IMR-90 (cell line): ENCODE data around the gene TALDO1. TPM values are rescaled to one million over a fixed set of nuclear protein-coding genes. Genes with fewer than 3 reads are reported as not detected.
A peak's percentile ranks its signal among the peaks of the same experiment; 100 is the strongest.

ENCODE experiments used
- ATAC-seq: fragments of 200-7000 bp; cut with Tn5 transposase; 2 replicates; pipeline ENCODE4 v1.9.1; 2020; ENCODE audit warnings: low read depth, mild to moderate bottlenecking, moderate library complexity
- BruUV-seq: library from RNA; stranded (reverse); fragments of 400-500 nt; replicated peaks from 2 replicates; lab custom pipeline; 2021; lab: Mats Ljungman, UMichigan
- CTCF ChIA-PET: fragments of 300-600 bp; formaldehyde crosslinking; extraction: SDS; loops from one replicate; lab custom pipeline; 2021; ENCODE audit warnings: antibody characterized with exemption; lab: Yijun Ruan, JAX
- POLR2A ChIA-PET: fragments of 300-600 bp; sonication (Branson Sonifier 250); formaldehyde crosslinking; loops from one replicate; lab custom pipeline; 2022; ENCODE audit warnings: antibody characterized with exemption; ENCODE audit not compliant: unreplicated experiment; lab: Charles Lee
- DNase-seq: peaks from one replicate; pipeline ENCODE4 v3.0.0; 2013
- H2AFZ ChIP-seq: replicated peaks from 2 replicates; pipeline ENCODE3; 2013; ENCODE audit warnings: low read length, mild to moderate bottlenecking; ENCODE audit not compliant: poor library complexity
- H2AK5ac ChIP-seq: 2 replicates; pipeline ENCODE4 v1.6.1; 2013; ENCODE audit warnings: low read depth, low read length, inconsistent platforms
- H2AK9ac ChIP-seq: replicated peaks from 2 replicates; pipeline ENCODE3; 2013; ENCODE audit warnings: mild to moderate bottlenecking, low read depth, low read length, moderate library complexity; ENCODE audit not compliant: poor library complexity
- H2BK120ac ChIP-seq: 2 replicates; pipeline ENCODE4 v1.6.1; 2013; ENCODE audit warnings: low read depth, low read length, inconsistent platforms
- H2BK15ac ChIP-seq: 3 replicates; pipeline ENCODE4 v1.6.1; 2013; ENCODE audit warnings: low read depth, low read length, inconsistent platforms
- H2BK20ac ChIP-seq: 2 replicates; pipeline ENCODE4 v1.6.1; 2013; ENCODE audit warnings: low read depth, mild to moderate bottlenecking, inconsistent platforms, low read length, moderate library complexity
- H2BK5ac ChIP-seq: 2 replicates; pipeline ENCODE4 v1.6.1; 2013; ENCODE audit warnings: mild to moderate bottlenecking, low read depth, low read length, inconsistent platforms; ENCODE audit not compliant: poor library complexity, severe bottlenecking
- H3K14ac ChIP-seq: replicated peaks from 2 replicates; pipeline ENCODE4 v1.6.1; 2013; ENCODE audit warnings: low read depth, low read length, inconsistent platforms
- H3K18ac ChIP-seq: 2 replicates; pipeline ENCODE4 v1.6.1; 2013; ENCODE audit warnings: low read depth, low read length, control low read depth
- H3K23ac ChIP-seq: 2 replicates; pipeline ENCODE4 v1.6.1; 2013; ENCODE audit warnings: low read depth, low read length, inconsistent platforms
- H3K27ac ChIP-seq: 2 replicates; pipeline ENCODE4 v1.5.1; 2013; ENCODE audit warnings: mild to moderate bottlenecking, control low read depth, low read length; ENCODE audit not compliant: insufficient read depth
- H3K27me3 ChIP-seq: 2 replicates; pipeline ENCODE4 v1.6.1; 2013; ENCODE audit warnings: low read length; ENCODE audit not compliant: control insufficient read depth, insufficient read depth
- H3K36me3 ChIP-seq: 2 replicates; pipeline ENCODE4 v1.6.1; 2013; ENCODE audit warnings: low read length, mixed read lengths; ENCODE audit not compliant: control insufficient read depth, insufficient read depth
- H3K4ac ChIP-seq: 2 replicates; pipeline ENCODE4 v1.6.1; 2013; ENCODE audit warnings: low read depth, low read length, inconsistent platforms
- H3K4me1 ChIP-seq: 2 replicates; pipeline ENCODE4 v1.6.1; 2013; ENCODE audit warnings: low read length, mixed read lengths; ENCODE audit not compliant: control insufficient read depth, insufficient read depth
- H3K4me2 ChIP-seq: 2 replicates; pipeline ENCODE4 v1.6.1; 2013; ENCODE audit warnings: low read depth, mild to moderate bottlenecking, control low read depth, low read length, moderate library complexity
- H3K4me3 ChIP-seq: 2 replicates; pipeline ENCODE4 v1.5.1; 2013; ENCODE audit warnings: low read depth, mild to moderate bottlenecking, control low read depth, low read length, moderate library complexity; ENCODE audit not compliant: insufficient read depth
- H3K56ac ChIP-seq: 2 replicates; pipeline ENCODE4 v1.6.1; 2013; ENCODE audit warnings: low read length, inconsistent platforms; ENCODE audit not compliant: insufficient read depth; ENCODE audit errors: extremely low read depth
- H3K79me1 ChIP-seq, 2 experiments: 2 replicates each; pipeline ENCODE4 v1.6.1; 2013; ENCODE audit warnings: low read length in 2 of 2, inconsistent platforms in 1 of 2, low read depth in 1 of 2
- H3K9ac ChIP-seq: 2 replicates; pipeline ENCODE4 v1.6.1; 2013; ENCODE audit warnings: low read depth, low read length, control low read depth
- H3K9me1 ChIP-seq: 2 replicates; pipeline ENCODE4 v1.6.1; 2013; ENCODE audit warnings: low read length, inconsistent platforms; ENCODE audit not compliant: insufficient read depth
- H3K9me3 ChIP-seq: 2 replicates; pipeline ENCODE4 v1.6.1; 2013; ENCODE audit warnings: low read length; ENCODE audit not compliant: control insufficient read depth, insufficient read depth
- H4K20me1 ChIP-seq: 2 replicates; pipeline ENCODE4 v1.6.1; 2013; ENCODE audit warnings: low read length, inconsistent platforms; ENCODE audit not compliant: insufficient read depth
- H4K5ac ChIP-seq: 2 replicates; pipeline ENCODE4 v1.6.1; 2013; ENCODE audit warnings: mild to moderate bottlenecking, low read depth, low read length, control low read depth
- H4K8ac ChIP-seq, 2 experiments: 2 replicates each; pipeline ENCODE4 v1.6.1; 2013; ENCODE audit warnings: low read depth in 2 of 2, low read length in 2 of 2, control low read depth in 1 of 2, inconsistent platforms in 1 of 2
- H4K91ac ChIP-seq: 2 replicates; pipeline ENCODE4 v1.6.1; 2013; ENCODE audit warnings: low read depth, low read length, inconsistent platforms; ENCODE audit not compliant: insufficient read depth
- BHLHE40 ChIP-seq: fragments of 150-350 bp; IDR thresholded peaks from 2 replicates; pipeline ENCODE4 v1.6.1; 2016; ENCODE audit warnings: mild to moderate bottlenecking, low read depth, low read length
- CEBPB ChIP-seq: IDR thresholded peaks from 2 replicates; pipeline ENCODE4 v1.6.1; 2012; ENCODE audit warnings: low read depth, low read length, improper control_type of control experiment
- CHD1 ChIP-seq: IDR thresholded peaks from 2 replicates; pipeline ENCODE4 v1.6.1; 2012; ENCODE audit warnings: low read depth, low read length, improper control_type of control experiment
- FOS ChIP-seq: fragments of 150-350 bp; IDR thresholded peaks from 2 replicates; pipeline ENCODE4 v1.6.1; 2016; ENCODE audit warnings: low read depth, low read length
- MAFK ChIP-seq: IDR thresholded peaks from 2 replicates; pipeline ENCODE4 v1.6.1; 2012; ENCODE audit warnings: low read depth, low read length, improper control_type of control experiment
- MAZ ChIP-seq: IDR thresholded peaks from 2 replicates; pipeline ENCODE4 v1.6.1; 2012; ENCODE audit warnings: low read depth, mild to moderate bottlenecking, low read length, improper control_type of control experiment, moderate library complexity, borderline replicate concordance
- MXI1 ChIP-seq: IDR thresholded peaks from 2 replicates; pipeline ENCODE4 v1.6.1; 2012; ENCODE audit warnings: low read depth, mild to moderate bottlenecking, low read length, moderate library complexity, borderline replicate concordance
- NFE2L2 ChIP-seq: fragments of 150-350 bp; IDR thresholded peaks from 2 replicates; pipeline ENCODE4 v1.6.1; 2016; ENCODE audit warnings: low read depth, mild to moderate bottlenecking, low read length
- POLR2A ChIP-seq: IDR thresholded peaks from 2 replicates; pipeline ENCODE4 v1.6.1; 2012; ENCODE audit warnings: mild to moderate bottlenecking, low read depth, low read length
- RAD21 ChIP-seq: IDR thresholded peaks from 2 replicates; pipeline ENCODE4 v1.6.1; 2012; ENCODE audit warnings: low read length, improper control_type of control experiment
- RCOR1 ChIP-seq: IDR thresholded peaks from 2 replicates; pipeline ENCODE4 v1.6.1; 2012; ENCODE audit warnings: mild to moderate bottlenecking, low read length, improper control_type of control experiment; ENCODE audit not compliant: insufficient replicate concordance
- RFX5 ChIP-seq: IDR thresholded peaks from 2 replicates; pipeline ENCODE4 v1.8.0; 2012; ENCODE audit warnings: low read depth, mild to moderate bottlenecking, low read length, moderate library complexity
- SMC3 ChIP-seq: fragments of 150-350 bp; IDR thresholded peaks from 2 replicates; pipeline ENCODE4 v1.6.1; 2016; ENCODE audit warnings: low read depth, mild to moderate bottlenecking, antibody characterized with exemption, low read length, moderate library complexity
- WGBS, 2 experiments: methylation state at CpG; one replicate each; pipeline versions ENCODE4 v1.1.5 to v1.1.7; 2013; ENCODE audit warnings: missing lambda C conversion rate in 2 of 2; ENCODE audit not compliant: insufficient read length in 1 of 2; ENCODE audit errors: extremely low coverage in 2 of 2; 5-methylcytosine and 5-hydroxymethylcytosine counted together
- dilution Hi-C: fragments of 300-500 bp; cut with HindIII; formaldehyde crosslinking; loops from one replicate; pipeline ENCODE4 v1.14.3; 2018; ENCODE audit warnings: low sequenced_read_pairs; ENCODE audit not compliant: unreplicated experiment
- in situ Hi-C: fragments of 300-500 bp; cut with MboI; formaldehyde crosslinking; loops from 3 replicates; pipeline ENCODE4 v1.14.3; 2019; ENCODE audit warnings: low sequenced_read_pairs, inconsistent platforms, mixed read lengths
- intact Hi-C: fragments of 100-400 bp; cut with micrococcal nuclease; formaldehyde crosslinking; loops from 2 replicates; pipeline ENCODE4 v1.10.0; 2022
- polyA plus RNA-seq, 3 experiments: library from polyadenylated mRNA; depleted of rRNA; stranded (reverse); fragments of >200 nt; gene quantifications; 2 replicates each; pipeline ENCODE4 v1.2.3, GENCODE V29; 2012; ENCODE audit warnings: low replicate concordance in 1 of 3
- total RNA-seq: library from RNA; depleted of rRNA; stranded (reverse); fragments of >200 nt; gene quantifications from 2 replicates; pipeline ENCODE4 v1.2.3, GENCODE V29; 2012
- TF ChIP-seq, protein P1 (sequence below): fragments of 150-350 bp; IDR thresholded peaks from 2 replicates; pipeline ENCODE4 v1.6.1; 2016; ENCODE audit warnings: low read depth, mild to moderate bottlenecking, low read length, moderate library complexity, borderline replicate concordance
- TF ChIP-seq, protein P2 (sequence below): fragments of 150-350 bp; IDR thresholded peaks from 2 replicates; pipeline ENCODE4 v1.6.1; 2017; ENCODE audit warnings: mild to moderate bottlenecking, antibody characterized with exemption, low read length, low read depth
- TF ChIP-seq, protein P3 (sequence below): conservative IDR thresholded peaks from 2 replicates; pipeline ENCODE4 v1.5.1; 2012; ENCODE audit warnings: mild to moderate bottlenecking, low read depth, low read length, improper control_type of control experiment

TALDO1 gene
- total and polyA plus RNA-seq, 2 of the 4 experiments (the other 2 are of a cell fraction): 147 to 210 TPM

GRCh38 chr11:720642-721246, 26.5 kb upstream of the TALDO1 start:
- BruUV-seq: no TSS peak
- in situ Hi-C loops (no loop called here), intact Hi-C loops (loop anchor here (10.0 kb wide), 1 partner anchor 166 kb away; no protein-coding TSS in a partner anchor), dilution Hi-C loops (no loop called here)
- H2BK120ac ChIP-seq: no peak overlapping the region
- H3K14ac ChIP-seq: no peak overlapping the region
- DNase-seq: peak; percentile 29
- no peak overlapping the region for H3K18ac ChIP-seq
- peak overlapping the region; percentile 79 for H2AFZ ChIP-seq
- no peak overlapping the region for H2AK9ac ChIP-seq
- peak; percentile 96 for ATAC-seq
- no peak overlapping the region for H3K4ac ChIP-seq
- TF ChIP-seq, protein P1, sequence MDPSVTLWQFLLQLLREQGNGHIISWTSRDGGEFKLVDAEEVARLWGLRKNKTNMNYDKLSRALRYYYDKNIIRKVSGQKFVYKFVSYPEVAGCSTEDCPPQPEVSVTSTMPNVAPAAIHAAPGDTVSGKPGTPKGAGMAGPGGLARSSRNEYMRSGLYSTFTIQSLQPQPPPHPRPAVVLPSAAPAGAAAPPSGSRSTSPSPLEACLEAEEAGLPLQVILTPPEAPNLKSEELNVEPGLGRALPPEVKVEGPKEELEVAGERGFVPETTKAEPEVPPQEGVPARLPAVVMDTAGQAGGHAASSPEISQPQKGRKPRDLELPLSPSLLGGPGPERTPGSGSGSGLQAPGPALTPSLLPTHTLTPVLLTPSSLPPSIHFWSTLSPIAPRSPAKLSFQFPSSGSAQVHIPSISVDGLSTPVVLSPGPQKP: no peak
- TF ChIP-seq SMC3 (no peak), FOS (no peak), RCOR1 (no peak), RFX5 (no peak), CEBPB (no peak), MAFK (no peak), POLR2A (no peak), BHLHE40 (no peak), RAD21 (no peak), CHD1 (no peak), MXI1 (no peak), NFE2L2 (no peak), MAZ (no peak)
- TF ChIP-seq, protein P2, sequence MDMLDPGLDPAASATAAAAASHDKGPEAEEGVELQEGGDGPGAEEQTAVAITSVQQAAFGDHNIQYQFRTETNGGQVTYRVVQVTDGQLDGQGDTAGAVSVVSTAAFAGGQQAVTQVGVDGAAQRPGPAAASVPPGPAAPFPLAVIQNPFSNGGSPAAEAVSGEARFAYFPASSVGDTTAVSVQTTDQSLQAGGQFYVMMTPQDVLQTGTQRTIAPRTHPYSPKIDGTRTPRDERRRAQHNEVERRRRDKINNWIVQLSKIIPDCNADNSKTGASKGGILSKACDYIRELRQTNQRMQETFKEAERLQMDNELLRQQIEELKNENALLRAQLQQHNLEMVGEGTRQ: no peak
- TF ChIP-seq, protein P3, sequence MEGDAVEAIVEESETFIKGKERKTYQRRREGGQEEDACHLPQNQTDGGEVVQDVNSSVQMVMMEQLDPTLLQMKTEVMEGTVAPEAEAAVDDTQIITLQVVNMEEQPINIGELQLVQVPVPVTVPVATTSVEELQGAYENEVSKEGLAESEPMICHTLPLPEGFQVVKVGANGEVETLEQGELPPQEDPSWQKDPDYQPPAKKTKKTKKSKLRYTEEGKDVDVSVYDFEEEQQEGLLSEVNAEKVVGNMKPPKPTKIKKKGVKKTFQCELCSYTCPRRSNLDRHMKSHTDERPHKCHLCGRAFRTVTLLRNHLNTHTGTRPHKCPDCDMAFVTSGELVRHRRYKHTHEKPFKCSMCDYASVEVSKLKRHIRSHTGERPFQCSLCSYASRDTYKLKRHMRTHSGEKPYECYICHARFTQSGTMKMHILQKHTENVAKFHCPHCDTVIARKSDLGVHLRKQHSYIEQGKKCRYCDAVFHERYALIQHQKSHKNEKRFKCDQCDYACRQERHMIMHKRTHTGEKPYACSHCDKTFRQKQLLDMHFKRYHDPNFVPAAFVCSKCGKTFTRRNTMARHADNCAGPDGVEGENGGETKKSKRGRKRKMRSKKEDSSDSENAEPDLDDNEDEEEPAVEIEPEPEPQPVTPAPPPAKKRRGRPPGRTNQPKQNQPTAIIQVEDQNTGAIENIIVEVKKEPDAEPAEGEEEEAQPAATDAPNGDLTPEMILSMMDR: no peak
- no peak overlapping the region for H2BK5ac ChIP-seq
- no peak overlapping the region for H4K8ac ChIP-seq
- H3K27me3 ChIP-seq: peaks cover 9% of the 10 kb centered on the region; the same call in 1 of the 2 replicates
- H4K5ac ChIP-seq: no peak overlapping the region
- no peaks in the 10 kb centered on the region for H4K20me1 ChIP-seq
- ChIA-PET POLR2A (no interaction called here), CTCF (no interaction called here)
- H3K4me2 ChIP-seq: 0 out of 2 replicates have a peak overlapping the region, but pooled peaks have one; percentile 28
- no peaks in the 10 kb centered on the region for H3K9me1 ChIP-seq
- WGBS, 2 experiments: 25% methylated on average over 15 of the region's 53 CpGs; no CpG with 5 or more reads in 1 of the 2 experiments
- H3K9me3 ChIP-seq: no peaks in the 10 kb centered on the region
- no peak overlapping the region for H3K27ac ChIP-seq
- no peak overlapping the region for H3K4me3 ChIP-seq
- H3K79me1 ChIP-seq: no peaks in the 10 kb centered on the region
- H3K4me1 ChIP-seq: no peaks in the 10 kb centered on the region
- H2BK15ac ChIP-seq: no peak overlapping the region
- H3K36me3 ChIP-seq: no peaks in the 10 kb centered on the region
- no peak overlapping the region for H3K56ac ChIP-seq
- no peak overlapping the region for H2AK5ac ChIP-seq
- H3K23ac ChIP-seq: no peak overlapping the region
- H4K91ac ChIP-seq: no peak overlapping the region
- H3K9ac ChIP-seq: no peak overlapping the region
- no peak overlapping the region for H2BK20ac ChIP-seq
